ENCODE measurements around the gene PDAP1.

The PDAP1 gene

GRCh38 chr7:99446096-99446495 is 37.7 kb upstream of the PDAP1 start:
- no peaks in the 10 kb centered on the region for H3K4me1 ChIP-seq (ENCODE audit: low read length)
- no peaks in the 10 kb centered on the region for H3K27me3 ChIP-seq (ENCODE audit: low read depth, low read length)
- no peak for TF ChIP-seq EZH2phosphoT487 (IDR thresholded peaks at IDR 0.05; ENCODE audit: low read depth)
- TF ChIP-seq, protein P1, sequence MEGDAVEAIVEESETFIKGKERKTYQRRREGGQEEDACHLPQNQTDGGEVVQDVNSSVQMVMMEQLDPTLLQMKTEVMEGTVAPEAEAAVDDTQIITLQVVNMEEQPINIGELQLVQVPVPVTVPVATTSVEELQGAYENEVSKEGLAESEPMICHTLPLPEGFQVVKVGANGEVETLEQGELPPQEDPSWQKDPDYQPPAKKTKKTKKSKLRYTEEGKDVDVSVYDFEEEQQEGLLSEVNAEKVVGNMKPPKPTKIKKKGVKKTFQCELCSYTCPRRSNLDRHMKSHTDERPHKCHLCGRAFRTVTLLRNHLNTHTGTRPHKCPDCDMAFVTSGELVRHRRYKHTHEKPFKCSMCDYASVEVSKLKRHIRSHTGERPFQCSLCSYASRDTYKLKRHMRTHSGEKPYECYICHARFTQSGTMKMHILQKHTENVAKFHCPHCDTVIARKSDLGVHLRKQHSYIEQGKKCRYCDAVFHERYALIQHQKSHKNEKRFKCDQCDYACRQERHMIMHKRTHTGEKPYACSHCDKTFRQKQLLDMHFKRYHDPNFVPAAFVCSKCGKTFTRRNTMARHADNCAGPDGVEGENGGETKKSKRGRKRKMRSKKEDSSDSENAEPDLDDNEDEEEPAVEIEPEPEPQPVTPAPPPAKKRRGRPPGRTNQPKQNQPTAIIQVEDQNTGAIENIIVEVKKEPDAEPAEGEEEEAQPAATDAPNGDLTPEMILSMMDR (IDR thresholded peaks at IDR 0.05; ENCODE audit: low read depth, low read length) = no peak
- no peak overlapping the region for H3K4me3 ChIP-seq (ENCODE audit: low read length)
- no peaks in the 10 kb centered on the region for H3K9me3 ChIP-seq (ENCODE audit: insufficient read depth, low read length)
- H4K20me1 ChIP-seq (ENCODE audit: insufficient read depth, low read length) = no peaks in the 10 kb centered on the region
- no peak overlapping the region for H3K4me2 ChIP-seq (ENCODE audit: low read length)
- no peak overlapping the region for H2AFZ ChIP-seq (ENCODE audit: low read depth, low read length)
- peaks cover 5% of the 10 kb centered on the region; the same call in 1 of the 2 replicates for H3K79me2 ChIP-seq (ENCODE audit: low read length)
- no peak overlapping the region for H3K9ac ChIP-seq (ENCODE audit: low read length)
- peaks cover 56% of the 10 kb centered on the region for H3K36me3 ChIP-seq (replicated peaks; ENCODE audit: low read depth, low read length)
- no peak overlapping the region for H3K27ac ChIP-seq (ENCODE audit: low read length)

GRCh38 chr7:99440195-99440594 is 31.8 kb upstream of the PDAP1 start:
- peaks cover 21% of the 10 kb centered on the region for H3K36me3 ChIP-seq (replicated peaks; ENCODE audit: low read depth, low read length)
- H3K9ac ChIP-seq (ENCODE audit: low read length) = 0 out of 2 replicates have a peak overlapping the region, but pooled peaks have one; percentile 80
- TF ChIP-seq, protein P1 (IDR thresholded peaks at IDR 0.05; ENCODE audit: low read depth, low read length) = no peak
- no peak for TF ChIP-seq EZH2phosphoT487 (IDR thresholded peaks at IDR 0.05; ENCODE audit: low read depth)
- no peak overlapping the region for H2AFZ ChIP-seq (ENCODE audit: low read depth, low read length)
- peak overlapping the region; percentile 97 for H3K4me2 ChIP-seq (ENCODE audit: low read length)
- peaks cover 10% of the 10 kb centered on the region for H4K20me1 ChIP-seq (ENCODE audit: insufficient read depth, low read length)
- no peaks in the 10 kb centered on the region for H3K9me3 ChIP-seq (ENCODE audit: insufficient read depth, low read length)
- peaks cover 15% of the 10 kb centered on the region for H3K4me1 ChIP-seq (ENCODE audit: low read length)
- H3K27ac ChIP-seq (ENCODE audit: low read length) = no peak overlapping the region
- H3K79me2 ChIP-seq (ENCODE audit: low read length) = peaks cover 45% of the 10 kb centered on the region
- peak overlapping the region; percentile 100 for H3K4me3 ChIP-seq (ENCODE audit: low read length)
- no peaks in the 10 kb centered on the region for H3K27me3 ChIP-seq (ENCODE audit: low read depth, low read length)

DNA sequence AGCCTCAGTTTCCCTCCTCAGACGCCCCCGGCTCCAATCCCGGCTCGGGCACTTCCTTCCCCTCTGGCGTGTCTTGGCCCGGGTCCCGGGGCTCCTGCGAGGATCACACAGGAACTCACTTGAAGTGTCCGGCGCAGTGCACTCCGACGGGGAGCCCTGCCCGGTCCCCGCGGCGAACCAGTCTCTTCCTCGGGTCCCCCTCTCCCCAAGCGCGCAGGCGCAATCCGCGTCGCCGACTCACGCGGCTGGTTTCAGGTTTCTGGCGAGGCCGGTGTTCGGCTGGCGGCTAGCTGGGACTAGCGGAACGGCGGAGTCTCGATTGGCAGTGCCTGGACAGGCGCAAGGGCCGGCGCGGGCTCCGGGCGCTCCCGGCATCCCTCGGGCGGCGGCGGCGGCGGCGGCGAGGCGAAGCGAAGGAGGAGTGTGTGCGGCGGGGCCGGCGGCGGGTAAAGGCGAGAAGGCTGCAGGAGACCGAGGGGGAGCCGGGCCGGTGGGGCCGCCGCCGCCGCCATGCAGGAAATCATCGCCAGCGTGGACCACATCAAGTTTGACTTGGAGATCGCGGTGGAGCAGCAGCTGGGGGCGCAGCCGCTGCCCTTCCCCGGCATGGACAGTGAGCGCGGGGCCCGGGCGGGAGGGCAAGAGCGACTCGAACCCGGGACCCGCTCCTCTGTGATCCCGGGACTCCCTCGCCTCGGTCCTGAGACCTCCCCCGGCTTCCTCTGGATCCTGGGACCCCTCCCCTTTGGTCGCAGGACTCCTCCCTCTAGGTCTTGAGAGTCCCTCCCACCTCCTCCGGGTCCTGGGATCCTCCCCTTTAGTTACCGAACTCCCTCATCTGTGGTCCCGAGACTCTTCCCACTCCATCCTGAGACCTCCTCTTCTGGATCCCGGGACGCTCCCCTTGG is 30.4 kb upstream of the PDAP1 start, which contains the start of the genes CPSF4 and PTCD1:
Gene CPSF4 (plus strand): TSS at position 371 of the 908 bp plus-strand sequence. CDS start 140 bp downstream, at position 511.
Gene PTCD1 (minus strand): TSS at position 226 of the 908 bp plus-strand sequence. CDS start 3,556 bp downstream, outside the sequence.
- Histone ChIP-seq H3K4me2 (ENCODE audit: low read length) (peak within 1 kb of the TSS; percentile 97), H3K4me1 (ENCODE audit: low read length) (peaks cover 15% of the 10 kb centered on the region), H4K20me1 (ENCODE audit: insufficient read depth, low read length) (peaks cover 10% of the 10 kb centered on the region), H3K4me3 (ENCODE audit: low read length) (peak within 1 kb of the TSS; percentile 100), H3K79me2 (ENCODE audit: low read length) (peaks cover 45% of the 10 kb centered on the region), H3K36me3 (replicated peaks; ENCODE audit: low read depth, low read length) (peaks cover 15% of the 10 kb centered on the region), H3K27me3 (ENCODE audit: low read depth, low read length) (no peaks in the 10 kb centered on the region), H3K9ac (ENCODE audit: low read length) (peak within 1 kb of the TSS; percentile 80), H3K9me3 (ENCODE audit: insufficient read depth, low read length) (no peaks in the 10 kb centered on the region), H3K27ac (ENCODE audit: low read length) (peak within 1 kb of the TSS; percentile 54), H2AFZ (ENCODE audit: low read depth, low read length) (peak within 1 kb of the TSS; percentile 65)
- TF ChIP-seq, protein P1 (IDR thresholded peaks at IDR 0.05; ENCODE audit: low read depth, low read length) = no peak
- TF ChIP-seq EZH2phosphoT487 (IDR thresholded peaks at IDR 0.05; ENCODE audit: low read depth) = no peak

DNA sequence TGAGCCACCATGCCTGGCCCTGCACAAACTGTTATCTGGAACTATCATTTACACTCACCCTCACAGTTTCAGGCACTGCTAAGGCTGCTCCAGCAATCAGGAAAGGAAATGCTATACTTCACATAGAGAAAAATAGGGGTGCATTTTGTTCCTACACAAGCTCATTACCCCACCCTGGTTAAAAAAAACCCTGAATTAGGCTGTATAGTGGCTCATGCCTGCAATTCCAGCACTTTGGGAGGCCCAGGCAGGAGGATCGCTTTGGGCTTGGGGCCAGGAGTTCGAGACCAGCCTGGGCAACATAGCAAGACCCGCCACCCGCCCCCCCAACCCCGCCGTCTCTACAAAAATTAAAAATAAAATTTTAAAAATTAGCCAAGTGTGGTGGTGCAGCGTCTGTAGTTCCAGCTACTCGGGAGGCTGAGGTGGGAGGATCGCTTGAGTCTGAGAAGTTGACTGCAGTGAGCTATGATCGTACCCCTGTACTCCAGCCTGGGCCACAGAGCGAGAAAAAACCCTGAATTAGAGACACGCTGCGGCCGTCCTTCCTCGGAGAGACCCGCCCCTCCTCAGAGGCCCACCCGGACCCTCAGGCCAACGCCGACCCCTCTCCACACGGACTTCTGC is 29.7 kb upstream of the PDAP1 start:
- peaks cover 16% of the 10 kb centered on the region for H3K36me3 ChIP-seq (replicated peaks; ENCODE audit: low read depth, low read length)
- no peaks in the 10 kb centered on the region for H3K27me3 ChIP-seq (ENCODE audit: low read depth, low read length)
- peaks cover 15% of the 10 kb centered on the region for H3K4me1 ChIP-seq (ENCODE audit: low read length)
- peak overlapping the region; percentile 54 for H3K27ac ChIP-seq (ENCODE audit: low read length)
- H3K9ac ChIP-seq (ENCODE audit: low read length) = peak overlapping the region; percentile 80
- no peaks in the 10 kb centered on the region for H3K9me3 ChIP-seq (ENCODE audit: insufficient read depth, low read length)
- TF ChIP-seq, protein P1 (IDR thresholded peaks at IDR 0.05; ENCODE audit: low read depth, low read length) = no peak
- no peak for TF ChIP-seq EZH2phosphoT487 (IDR thresholded peaks at IDR 0.05; ENCODE audit: low read depth)
- peak overlapping the region; percentile 100 for H3K4me3 ChIP-seq (ENCODE audit: low read length)
- H4K20me1 ChIP-seq (ENCODE audit: insufficient read depth, low read length) = peaks cover 10% of the 10 kb centered on the region
- H3K79me2 ChIP-seq (ENCODE audit: low read length) = peaks cover 45% of the 10 kb centered on the region
- peak overlapping the region; percentile 97 for H3K4me2 ChIP-seq (ENCODE audit: low read length)
- peak overlapping the region; percentile 65 for H2AFZ ChIP-seq (ENCODE audit: low read depth, low read length)

Data from OCI-LY3 (cell line).